Activated CD4-positive, alpha-beta T cell treated with anti-CD3 and anti-CD28 coated beads for 48 hours (primary cell): ENCODE results near the gene PDE4B.
"Not testable (repeated sequence)": the region's sequence is repeated elsewhere in the genome, so short reads cannot be mapped to it uniquely, and the experiment has no call there.

Source experiments
- DNase-seq: peaks from one replicate; pipeline ENCODE4 v3.0.0-alpha.2; 2020

The PDE4B gene

DNA sequence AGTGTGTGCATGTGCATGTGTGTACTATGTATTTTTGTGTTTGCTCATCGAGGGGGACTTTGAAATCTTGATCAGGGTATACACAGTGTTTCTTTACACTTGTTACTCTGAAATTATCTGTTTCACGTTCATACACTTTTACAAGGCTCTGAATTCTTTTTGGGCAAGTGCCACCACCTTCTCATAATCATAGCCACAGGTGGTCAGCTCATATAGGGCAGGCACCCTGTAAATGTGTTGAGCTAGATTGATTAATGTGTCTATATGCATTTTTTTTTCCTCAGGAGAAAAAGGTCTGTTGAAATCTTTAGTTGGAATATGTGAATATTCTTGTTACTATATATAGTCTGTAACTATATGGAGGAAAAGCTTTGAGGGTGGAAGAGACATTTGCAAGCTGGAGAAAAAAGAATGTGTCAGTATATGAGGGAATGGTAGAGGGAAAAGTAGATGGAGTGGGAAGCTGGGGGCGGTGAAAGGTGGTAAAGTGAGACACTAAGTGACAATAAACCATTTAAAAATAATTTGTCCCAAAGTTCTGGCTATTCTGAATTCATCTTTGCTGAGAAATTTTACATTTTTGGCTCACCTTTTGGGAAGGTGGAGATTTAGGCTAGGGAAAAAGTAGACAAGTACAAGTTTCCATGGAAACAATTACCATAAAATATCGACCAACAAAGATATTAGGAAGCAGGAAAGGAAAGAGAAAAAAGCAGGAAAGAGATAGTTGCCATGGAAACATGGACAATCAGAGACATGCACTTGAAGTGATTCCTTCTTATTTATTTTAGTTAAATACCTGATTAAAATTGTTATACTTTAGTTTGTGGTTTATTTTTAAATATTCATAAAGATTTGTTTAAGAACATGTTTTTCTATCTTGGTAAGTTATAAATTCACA is 277.5 kb downstream of the PDE4B start:
- DNase-seq = no peak

DNA sequence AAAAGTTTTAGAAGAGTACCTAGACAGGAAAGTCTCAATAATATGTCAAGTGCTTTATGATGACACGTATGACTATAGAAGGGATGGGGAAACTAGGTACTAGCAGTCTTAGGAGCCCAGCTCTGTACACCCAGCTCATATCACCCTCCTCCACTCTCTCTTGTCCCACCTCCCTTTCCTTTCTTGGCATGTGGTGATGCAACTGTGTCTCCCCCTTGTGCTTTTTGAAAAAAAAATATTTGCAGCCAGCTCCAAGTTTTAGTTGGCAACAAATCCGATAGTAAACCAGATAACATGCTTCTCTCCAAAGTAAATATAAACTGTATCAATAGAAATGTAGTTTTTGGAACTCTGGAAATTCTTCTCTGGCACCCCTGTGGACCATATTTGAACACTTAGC is 280.7 kb downstream of the PDE4B start:
- DNase-seq = no peak

DNA sequence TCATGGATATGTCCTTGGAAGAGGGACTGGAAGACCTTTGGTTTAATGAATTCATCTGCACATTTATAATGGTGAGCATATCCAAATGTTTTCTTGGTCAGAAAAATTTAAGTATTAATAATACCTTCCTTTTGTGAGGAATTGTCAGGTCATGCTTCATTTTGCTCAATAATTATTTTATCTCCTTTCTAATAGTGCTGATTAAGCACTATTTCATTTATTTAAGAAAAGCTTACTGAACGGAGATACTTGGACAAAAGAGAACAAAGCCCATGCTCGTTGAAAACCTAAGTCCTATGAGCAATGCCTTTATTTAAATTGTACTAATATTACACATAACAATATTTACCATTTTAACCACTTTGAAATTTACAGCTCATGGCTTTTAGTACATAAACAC is 281.5 kb downstream of the PDE4B start:
- DNase-seq = no peak

GRCh38 chr1:66078412-66078811 is 285.7 kb downstream of the PDE4B start:
- DNase-seq = no peak

GRCh38 chr1:66083003-66083402 is 290.3 kb downstream of the PDE4B start:
- DNase-seq = no peak

DNA sequence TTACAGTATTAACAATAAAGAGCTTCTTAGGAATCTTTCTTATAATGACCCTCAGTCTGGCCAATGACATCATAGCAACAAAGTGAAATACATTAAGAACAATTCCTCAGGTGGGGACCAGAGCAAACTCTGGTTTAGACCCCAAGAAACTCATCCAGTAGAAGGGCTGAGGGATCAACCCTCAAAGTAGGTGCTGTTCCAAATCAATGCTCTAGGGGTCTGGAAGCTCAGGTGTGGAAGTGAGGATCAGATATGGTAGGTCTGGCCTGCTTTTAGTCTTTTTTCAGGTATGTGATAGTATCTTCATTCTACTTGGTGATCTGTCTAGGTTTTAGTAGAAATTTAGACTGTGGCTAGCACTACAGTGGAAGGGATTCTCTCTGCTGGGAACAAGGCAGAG is 291.7 kb downstream of the PDE4B start:
- no peak for DNase-seq

DNA sequence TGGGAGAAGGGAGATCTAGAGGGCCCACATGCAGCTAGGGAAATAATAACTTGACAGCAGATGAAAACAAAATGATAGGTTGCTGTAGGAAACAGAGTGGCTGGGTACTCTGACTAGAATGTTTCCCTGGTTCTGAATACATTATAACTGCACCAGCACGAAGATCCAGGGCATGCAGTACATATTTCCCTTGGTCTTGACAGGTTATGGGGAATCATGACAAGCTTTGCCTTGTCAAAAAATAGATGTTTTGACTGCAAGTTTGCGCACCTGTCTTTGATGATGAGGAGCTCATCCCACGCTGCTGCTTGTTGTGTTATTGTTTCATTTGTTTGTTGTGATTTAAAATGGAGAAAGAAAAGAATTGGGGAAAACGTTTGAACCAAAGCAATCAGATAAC is 292.9 kb downstream of the PDE4B start:
- DNase-seq = no peak

GRCh38 chr1:66088787-66089186 is 296.1 kb downstream of the PDE4B start:
- DNase-seq = no peak

- no peak for DNase-seq
Measured at GRCh38 chr1:66090859-66091457, 298.3 kb downstream of the PDE4B start.

DNA sequence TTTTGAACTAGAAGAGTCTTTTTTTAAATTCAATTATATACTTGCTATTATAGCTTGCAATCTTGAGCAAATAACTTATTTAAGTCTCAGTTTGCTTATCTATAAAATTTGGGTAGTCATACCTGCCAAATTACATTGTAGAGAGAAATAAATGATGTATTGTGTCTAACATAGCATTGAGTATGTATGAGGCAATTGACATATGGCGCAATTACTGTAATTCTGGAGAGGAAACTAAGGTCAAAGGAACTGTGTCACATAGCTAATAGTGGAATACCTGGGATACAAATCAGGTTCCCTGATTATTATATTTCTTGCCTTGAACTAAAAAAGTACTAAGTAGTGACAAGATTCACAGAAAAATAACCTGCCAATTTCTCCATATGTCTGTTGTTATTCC is 302.5 kb downstream of the PDE4B start:
- DNase-seq = no peak

- DNase-seq = not testable (repeated sequence)
Measured at GRCh38 chr1:66100959-66101358, 308.3 kb downstream of the PDE4B start.

DNA sequence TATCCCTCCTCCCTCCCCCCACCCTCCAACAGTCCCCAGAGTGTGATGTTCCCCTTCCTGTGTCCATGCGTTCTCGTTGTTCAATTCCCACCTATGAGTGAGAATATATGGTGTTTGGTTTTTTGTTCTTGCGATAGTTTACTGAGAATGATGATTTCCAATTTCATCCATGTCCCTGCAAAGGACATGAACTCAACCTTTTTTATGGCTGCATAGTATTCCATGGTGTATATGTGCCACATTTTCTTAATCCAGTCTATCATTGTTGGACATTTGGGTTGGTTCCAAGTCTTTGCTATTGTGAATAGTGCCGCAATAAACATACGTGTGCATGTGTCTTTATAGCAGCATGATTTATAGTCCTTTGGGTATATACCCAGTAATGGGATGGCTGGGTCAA is 311.4 kb downstream of the PDE4B start:
- not testable (repeated sequence) for DNase-seq

GRCh38 chr1:66108624-66109023 is 315.9 kb downstream of the PDE4B start:
- DNase-seq = no peak

DNA sequence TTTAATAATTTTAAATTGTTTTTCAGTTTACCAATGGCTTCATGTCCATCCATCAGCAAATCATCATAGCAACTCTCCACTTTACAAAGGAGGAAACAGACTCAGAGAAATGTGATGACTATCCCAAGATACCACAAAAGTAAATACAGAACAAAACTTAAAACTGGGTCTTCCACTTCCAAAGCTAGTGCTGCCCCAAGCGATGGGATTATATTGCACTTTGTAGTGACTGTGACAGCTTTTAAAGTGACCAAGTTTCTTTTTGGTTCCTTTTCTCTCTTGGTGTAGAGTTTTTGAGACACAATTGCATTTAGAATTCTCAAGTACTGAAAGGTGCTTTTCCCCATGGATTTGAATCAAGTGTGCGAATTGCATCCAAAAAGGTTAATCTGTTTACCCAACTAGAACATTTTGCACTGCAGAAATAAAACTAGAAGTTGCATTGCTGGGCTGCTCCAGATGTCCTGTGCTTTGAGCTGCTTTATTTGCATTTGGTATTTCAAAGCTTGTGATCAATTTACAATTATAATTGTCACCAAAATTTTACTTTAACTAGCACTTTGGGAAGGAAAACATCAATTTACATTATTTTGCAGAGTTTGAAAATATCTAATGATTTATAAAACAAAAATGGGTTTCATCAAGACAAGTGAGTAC is 320.2 kb downstream of the PDE4B start:
- no peak for DNase-seq

DNA sequence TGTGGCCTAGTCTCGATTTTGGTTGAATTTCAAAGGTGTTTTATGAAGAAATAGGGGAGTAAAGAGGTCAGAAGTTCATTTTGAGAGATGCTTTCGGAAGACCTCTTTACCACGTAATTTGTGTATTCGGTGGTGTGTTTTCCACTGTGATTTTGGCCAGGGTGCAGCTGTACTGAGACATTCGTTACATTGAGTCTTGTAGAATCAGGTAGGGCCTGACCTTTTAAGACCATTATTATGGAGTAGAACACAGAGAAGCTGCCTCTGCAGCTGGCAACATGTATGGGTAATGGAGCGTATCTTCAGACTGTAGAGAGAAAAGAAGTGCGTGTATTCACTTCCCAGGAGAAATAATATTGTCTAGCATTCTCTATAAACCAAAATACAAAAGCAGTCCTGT is 326.5 kb downstream of the PDE4B start:
- DNase-seq = no peak

GRCh38 chr1:66124670-66125069 is 332.0 kb downstream of the PDE4B start:
- no peak for DNase-seq

DNA sequence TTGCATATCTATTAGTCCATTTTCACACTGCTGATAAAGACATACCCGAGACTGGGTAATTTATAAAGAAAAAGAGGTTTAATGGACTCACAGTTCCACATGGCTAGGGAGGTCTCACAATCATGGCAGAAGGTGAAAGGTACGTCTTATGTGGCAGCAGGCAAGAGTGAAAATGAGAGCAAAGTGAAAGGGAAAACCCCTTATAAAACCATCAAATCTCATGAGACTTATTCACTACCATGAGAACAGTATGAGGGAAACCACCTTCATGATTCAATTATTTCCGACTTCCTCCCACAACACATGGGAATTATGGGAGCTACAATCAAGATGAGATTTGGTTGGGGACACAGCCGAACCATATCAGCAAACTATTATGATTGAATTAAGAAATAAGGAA is 335.9 kb downstream of the PDE4B start:
- not testable (repeated sequence) for DNase-seq

- DNase-seq = no peak
Measured at GRCh38 chr1:66132324-66132723, 339.6 kb downstream of the PDE4B start.

- DNase-seq = no peak
Measured at GRCh38 chr1:66134004-66134403, 341.3 kb downstream of the PDE4B start.

DNA sequence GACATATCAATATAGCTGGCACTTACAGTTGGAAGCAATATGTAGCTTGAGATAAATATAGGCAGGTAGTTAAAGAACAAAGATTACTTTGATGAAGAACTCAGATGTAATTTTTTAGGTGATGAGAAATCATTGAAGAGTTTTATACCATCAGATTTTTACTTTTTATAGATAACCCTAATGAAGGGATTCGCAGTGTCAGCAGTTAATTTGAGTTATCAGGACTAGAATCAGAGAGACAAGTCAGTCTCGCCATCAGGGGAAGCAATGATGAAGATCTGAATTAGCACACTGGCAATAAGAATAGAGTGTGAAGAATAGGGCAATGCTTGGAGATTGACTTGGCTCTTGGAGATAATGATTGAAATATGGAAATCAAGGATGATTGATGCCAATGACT is 342.5 kb downstream of the PDE4B start:
- DNase-seq = no peak

DNA sequence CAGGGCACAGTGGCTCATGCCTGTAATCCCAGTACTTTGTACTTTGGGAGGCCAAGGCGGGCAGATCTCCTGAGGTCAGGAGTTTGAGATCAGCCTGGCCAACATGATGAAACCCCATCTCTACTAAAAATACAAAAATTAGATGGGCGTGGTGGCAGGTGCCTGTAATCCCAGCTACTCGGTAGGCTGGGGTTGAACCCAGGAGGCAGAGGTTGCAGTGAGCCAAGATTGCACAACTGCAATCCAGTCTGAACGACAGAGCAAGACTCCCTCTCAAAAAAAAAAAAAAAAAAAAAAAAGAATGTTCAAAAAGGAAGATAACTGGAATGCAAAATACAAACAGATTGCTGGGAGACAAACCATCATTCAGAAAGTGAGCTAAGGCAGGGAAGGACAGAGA is 343.7 kb downstream of the PDE4B start:
- DNase-seq = not testable (repeated sequence)

DNA sequence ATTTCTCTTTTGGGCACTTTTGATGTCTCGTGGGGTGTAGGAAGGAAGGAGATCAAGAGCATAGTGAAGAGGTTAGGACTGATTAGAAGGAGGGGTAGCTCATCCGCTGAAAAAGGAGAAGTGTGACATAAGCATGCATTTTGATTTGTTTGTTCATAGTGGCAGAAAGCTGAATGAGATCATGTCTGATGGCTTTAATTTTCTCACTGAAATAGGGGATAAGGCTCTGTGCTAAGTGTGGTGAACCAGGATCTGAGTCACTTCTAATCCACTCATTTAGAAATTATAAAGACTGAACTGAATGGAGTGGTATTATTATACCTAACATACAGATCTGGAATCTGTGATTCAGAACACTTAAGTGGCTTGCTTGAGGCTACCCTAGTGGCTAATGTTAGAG is 344.5 kb downstream of the PDE4B start:
- no peak for DNase-seq

- no peak for DNase-seq
Measured at GRCh38 chr1:66138613-66139012, 345.9 kb downstream of the PDE4B start.

GRCh38 chr1:66140072-66140471 is 347.4 kb downstream of the PDE4B start:
- no peak for DNase-seq
